ENCODE results near the gene NALCN.

The NALCN gene

GRCh38 chr13:101416181-101417042 is at the start of gene NALCN:
Gene NALCN, minus strand, starts transcription at chr13:101416508. Its CDS starts 17,382 bp downstream, at chr13:101399126.
- DNase-seq = no peak

- no peak for DNase-seq
Measured at GRCh38 chr13:101465877-101466276, 49.6 kb upstream of the NALCN start.

GRCh38 chr13:101457176-101457575 is 40.9 kb upstream of the NALCN start:
- DNase-seq = no peak

- no peak for DNase-seq
Measured at GRCh38 chr13:101455863-101456262, 39.6 kb upstream of the NALCN start.

GRCh38 chr13:101454767-101455166 is 38.5 kb upstream of the NALCN start:
- no peak for DNase-seq

GRCh38 chr13:101453784-101454201 is 37.5 kb upstream of the NALCN start:
- DNase-seq = no peak

- DNase-seq = no peak
Measured at GRCh38 chr13:101452519-101453485, 36.5 kb upstream of the NALCN start, which contains the start of gene ITGBL1. Gene ITGBL1, plus strand, starts transcription at chr13:101452675. Its CDS starts 159 bp downstream, at chr13:101452834.

GRCh38 chr13:101451641-101452040 is 35.3 kb upstream of the NALCN start:
- DNase-seq = no peak

- DNase-seq = no peak
Measured at GRCh38 chr13:101450749-101451130, 34.4 kb upstream of the NALCN start.

GRCh38 chr13:101449790-101450748 is 33.8 kb upstream of the NALCN start:
- DNase-seq = no peak

- no peak for DNase-seq
Measured at GRCh38 chr13:101447852-101448251, 31.5 kb upstream of the NALCN start.

GRCh38 chr13:101434486-101434885 is 18.2 kb upstream of the NALCN start:
- no peak for DNase-seq

- no peak for DNase-seq
Measured at GRCh38 chr13:101433895-101434294, 17.6 kb upstream of the NALCN start.

GRCh38 chr13:101429733-101430132 is 13.4 kb upstream of the NALCN start:
- DNase-seq = no peak

GRCh38 chr13:101425623-101426022 is 9.3 kb upstream of the NALCN start:
- no peak for DNase-seq

GRCh38 chr13:101425156-101425471 is 8.8 kb upstream of the NALCN start:
- DNase-seq = no peak

- DNase-seq = no peak
Measured at GRCh38 chr13:101424381-101425155, 8.3 kb upstream of the NALCN start.

- DNase-seq = no peak
Measured at GRCh38 chr13:101423872-101424271, 7.6 kb upstream of the NALCN start.

- no peak for DNase-seq
Measured at GRCh38 chr13:101417501-101417900, 1.2 kb upstream of the NALCN start.

- no peak for DNase-seq
Measured at GRCh38 chr13:101417043-101417406, 717 bp upstream of the NALCN start.

GRCh38 chr13:101415358-101416174 is 742 bp downstream of the NALCN start:
- DNase-seq = no peak

Data from CD4-positive, alpha-beta T cell treated with Interleukin-15 for 1 hour (primary cell).